GM12878 (cell line): ENCODE data around the gene C17orf58. TPM values are rescaled to one million over a fixed set of nuclear protein-coding genes. Genes with fewer than 3 reads are reported as not detected.

Source experiments
- ATAC-seq: fragments of 200-7000 bp; cut with Tn5 transposase; 3 replicates; pipeline ENCODE4 v1.9.1; 2020; ENCODE audit warnings: mild to moderate bottlenecking, moderate library complexity
- BruUV-seq: library from RNA; stranded (reverse); fragments of 400-500 nt; replicated peaks from 2 replicates; lab custom pipeline; 2021; lab: Mats Ljungman, UMichigan
- CTCF ChIA-PET: fragments of 300-600 bp; sonication (Branson Sonifier 250); formaldehyde crosslinking; extraction: SDS; loops from one replicate; lab custom pipeline; 2021; ENCODE audit warnings: inconsistent platforms; lab: Yijun Ruan, JAX
- POLR2A ChIA-PET: fragments of 350-600 bp; formaldehyde crosslinking; extraction: SDS; loops from one replicate; lab custom pipeline; 2021; ENCODE audit warnings: inconsistent platforms; lab: Charles Lee
- RAD21 ChIA-PET: fragments of 300-600 bp; sonication (Branson Sonifier 250); formaldehyde crosslinking; loops from one replicate; lab custom pipeline; 2023; ENCODE audit warnings: antibody characterized with exemption; ENCODE audit not compliant: unreplicated experiment; lab: Charles Lee
- SMC1A ChIA-PET: fragments of 300-600 bp; sonication (Branson Sonifier 250); formaldehyde crosslinking; loops from one replicate; lab custom pipeline; 2023; ENCODE audit not compliant: unreplicated experiment, uncharacterized antibody; lab: Charles Lee
- DNase-seq: peaks from one replicate; pipeline ENCODE4 v3.0.0-alpha.2; 2011; ENCODE audit warnings: low read depth, low spot score
- FAIRE-seq: peaks from 3 replicates; lab custom pipeline; 2011; peaks lifted over from hg19 to GRCh38; lab: Jason Lieb, UNC
- H2AFZ ChIP-seq: 2 replicates; pipeline ENCODE4 v1.6.0; 2011; ENCODE audit warnings: low read depth, low read length, control low read depth; ENCODE audit not compliant: control insufficient read depth
- H3K27ac ChIP-seq: 2 replicates; pipeline ENCODE4 v1.5.1; 2011; ENCODE audit warnings: control low read depth; ENCODE audit not compliant: control insufficient read depth, insufficient read depth
- H3K27me3 ChIP-seq, 2 experiments: replicated peaks in 1 of 2; 2 replicates each; pipeline versions ENCODE4 v1.6.0 to v1.6.1; 2011; ENCODE audit warnings: low read length in 1 of 2; ENCODE audit not compliant: control insufficient read depth in 2 of 2, insufficient read depth in 2 of 2
- H3K36me3 ChIP-seq, 2 experiments: 2 replicates each; pipeline ENCODE4 v1.5.1; 2011; ENCODE audit warnings: low read length in 1 of 2; ENCODE audit not compliant: control insufficient read depth in 2 of 2, insufficient read depth in 2 of 2
- H3K4me1 ChIP-seq: 2 replicates; pipeline ENCODE4 v1.6.1; 2011; ENCODE audit warnings: mild to moderate bottlenecking, low read length, moderate library complexity, mixed read lengths; ENCODE audit not compliant: control insufficient read depth, insufficient read depth
- H3K4me2 ChIP-seq: 2 replicates; pipeline ENCODE4 v1.6.0; 2011; ENCODE audit warnings: control low read depth; ENCODE audit not compliant: control insufficient read depth, insufficient read depth
- H3K4me3 ChIP-seq: fragments of 200-600 bp; sonication (generic); 2 replicates; pipeline ENCODE4 v1.5.1; 2016
- H3K79me2 ChIP-seq: 2 replicates; pipeline ENCODE4 v1.6.0; 2011; ENCODE audit warnings: low read length; ENCODE audit not compliant: control insufficient read depth, insufficient read depth
- H3K9ac ChIP-seq: 2 replicates; pipeline ENCODE4 v1.8.0; 2011; ENCODE audit warnings: low read length, control low read depth, mixed read lengths; ENCODE audit not compliant: control insufficient read depth, insufficient read depth
- H3K9me3 ChIP-seq: replicated peaks from 3 replicates; pipeline ENCODE4 v1.5.1; 2011; ENCODE audit warnings: mild to moderate bottlenecking, low read length; ENCODE audit not compliant: control insufficient read depth, insufficient read depth
- H4K20me1 ChIP-seq: 2 replicates; pipeline ENCODE4 v1.6.0; 2011; ENCODE audit not compliant: control insufficient read depth, insufficient read depth
- ATF2 ChIP-seq: IDR thresholded peaks from 2 replicates; pipeline ENCODE4 v1.6.1; 2012; ENCODE audit warnings: low read length, inconsistent platforms
- CREB1 ChIP-seq: IDR thresholded peaks from 2 replicates; pipeline ENCODE4 v1.6.1; 2012; ENCODE audit warnings: low read depth, mild to moderate bottlenecking, inconsistent platforms
- CTCF ChIP-seq, 3 experiments: IDR thresholded peaks in 2 of 3; conservative IDR thresholded peaks in 1 of 3; 2 replicates each; pipeline ENCODE4 v1.5.1; 2011; ENCODE audit warnings: low read depth in 3 of 3, low read length in 3 of 3, mild to moderate bottlenecking in 3 of 3, control low read depth in 2 of 3, moderate library complexity in 2 of 3, inconsistent platforms in 1 of 3, mixed read lengths in 1 of 3; ENCODE audit not compliant: control insufficient read depth in 2 of 3, insufficient read depth in 1 of 3; ENCODE audit errors: extremely low read depth in 1 of 3
- HDAC2 ChIP-seq: fragments of 200-600 bp; sonication (generic); IDR thresholded peaks from 2 replicates; pipeline ENCODE4 v1.6.1; 2017
- MEF2A ChIP-seq: IDR thresholded peaks from 2 replicates; pipeline ENCODE4 v1.6.1; 2011; ENCODE audit warnings: low read depth, mild to moderate bottlenecking, low read length, moderate library complexity; ENCODE audit not compliant: insufficient read depth
- RELB ChIP-seq: fragments of 450-650 bp; IDR thresholded peaks from 2 replicates; pipeline ENCODE4 v1.6.1; 2017; ENCODE audit warnings: low read depth, mild to moderate bottlenecking, moderate library complexity
- SKIL ChIP-seq: fragments of 450-650 bp; IDR thresholded peaks from 2 replicates; pipeline ENCODE4 v1.6.1; 2017; ENCODE audit warnings: mild to moderate bottlenecking, low read depth, inconsistent platforms; ENCODE audit not compliant: poor library complexity, severe bottlenecking
- STAT3 ChIP-seq: IDR thresholded peaks from 2 replicates; pipeline ENCODE4 v1.6.1; 2011; ENCODE audit warnings: low read depth, low read length, improper control_type of control experiment
- YY1 ChIP-seq: IDR thresholded peaks from 2 replicates; pipeline ENCODE4 v1.6.1; 2011; ENCODE audit warnings: low read depth, mild to moderate bottlenecking, low read length
- ZBED1 ChIP-seq: IDR thresholded peaks from 2 replicates; pipeline ENCODE4 v1.6.1; 2016; ENCODE audit warnings: borderline replicate concordance
- WGBS: methylation state at CpG from one replicate; pipeline ENCODE4 v1.1.6; 2016; ENCODE audit warnings: low lambda C conversion rate; ENCODE audit not compliant: insufficient replicate concordance, insufficient coverage; ENCODE audit errors: missing lambda C conversion rate; 5-methylcytosine and 5-hydroxymethylcytosine counted together
- in situ Hi-C: fragments of 300-500 bp; cut with MboI; formaldehyde crosslinking; loops from 9 replicates; pipeline ENCODE4 v1.14.3; 2018; ENCODE audit warnings: mixed read lengths
- intact Hi-C: fragments of 100-400 bp; cut with micrococcal nuclease; formaldehyde crosslinking; loops from one replicate; pipeline ENCODE4 v1.14.2; 2022; ENCODE audit not compliant: unreplicated experiment
- polyA plus RNA-seq, 11 experiments: library from polyadenylated mRNA; depleted of rRNA in 4 of 11; unstranded in 6 of 11; stranded (reverse) in 5 of 11; fragments of >200 nt; fragmentation: Nextera tagmentation in 4 of 11; fragmentation: Illumina TruSeq in 1 of 11; extraction: Ambion mirVana in 4 of 11; extraction: Trizol in 1 of 11; gene quantifications; 1 replicate in 1 of 11; 2 replicates in 10 of 11; pipeline versions ENCODE4 v1.2.1 to v1.2.3, GENCODE V29; 2011 to 2016; ENCODE audit warnings: inconsistent platforms in 2 of 11, missing spikeins in 2 of 11, low read depth in 1 of 11
- total RNA-seq, 4 experiments: library from RNA; depleted of rRNA in 3 of 4; stranded (reverse); fragments of >200 nt in 3 of 4; fragmentation: Illumina TruSeq in 1 of 4; extraction: Trizol in 1 of 4; gene quantifications; 2 replicates each; pipeline versions ENCODE4 v1.2.1 to v1.2.3, GENCODE V29; 2013 to 2021
- TF ChIP-seq, protein P1 (sequence below): fragments of 150-350 bp; IDR thresholded peaks from 2 replicates; pipeline ENCODE4 v1.6.1; 2014; ENCODE audit warnings: mild to moderate bottlenecking, low read depth, low read length
- TF ChIP-seq, protein P2 (sequence below): fragments of 450-650 bp; IDR thresholded peaks from 2 replicates; pipeline ENCODE4 v1.6.1; 2017; ENCODE audit warnings: borderline replicate concordance

Gene C17orf58
- total and polyA plus RNA-seq, 10 of the 15 experiments (the other 5 are each of a cell fraction or from before 2014, with no cell fraction given): 3.3 to 12.3 (median 6.2) TPM

DNA sequence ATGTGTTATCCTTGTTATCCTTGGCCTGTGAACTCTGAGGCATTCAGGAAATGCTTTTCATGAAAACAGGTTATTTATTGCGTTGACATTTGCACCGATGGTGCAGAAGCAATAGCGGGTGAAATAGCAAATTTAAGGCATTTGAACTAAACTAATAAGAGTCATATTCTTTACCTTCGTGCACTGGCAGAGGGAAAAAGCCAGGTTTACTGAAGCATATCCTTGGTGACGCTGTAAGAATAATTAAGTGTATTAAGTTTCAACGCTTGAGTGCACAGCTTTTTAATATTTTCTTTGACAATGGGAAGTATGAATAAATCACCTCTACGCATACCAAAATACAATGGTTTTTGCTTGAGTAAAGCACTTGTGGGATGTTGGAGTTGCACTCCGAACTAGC, 25.7 kb upstream of the C17orf58 start:
- intact Hi-C loops: loop anchor here (2.0 kb wide), 1 partner anchor 13 kb away; the partner anchor contains the start of gene KPNA2
- H3K9ac ChIP-seq: no peak overlapping the region
- in situ Hi-C loops: no loop called here
- no peaks in the 10 kb centered on the region for H3K27me3 ChIP-seq
- RAD21 ChIA-PET: no interaction called here
- H3K79me2 ChIP-seq: no peaks in the 10 kb centered on the region
- H3K27ac ChIP-seq: no peak overlapping the region
- no peaks in the 10 kb centered on the region for H3K9me3 ChIP-seq
- H2AFZ ChIP-seq: no peak overlapping the region
- DNase-seq (no peak), FAIRE-seq (no peak), ATAC-seq (no peak)
- H3K4me3 ChIP-seq: no peak overlapping the region
- no peak overlapping the region for H3K4me2 ChIP-seq
- H4K20me1 ChIP-seq: no peaks in the 10 kb centered on the region
- SMC1A ChIA-PET: interaction anchor here (1.3 kb wide), 1 partner anchor 9 kb away, joined by 3 read pairs; no protein-coding TSS in a partner anchor
- no peaks in the 10 kb centered on the region for H3K36me3 ChIP-seq
- BruUV-seq: no TSS peak
- POLR2A ChIA-PET: no interaction called here
- CTCF ChIA-PET: interaction anchor here (1.0 kb wide), 1 partner anchor 23 kb away, joined by 3 read pairs; no protein-coding TSS in a partner anchor
- WGBS: 96% methylated on average over 8 of the region's 8 CpGs
- no peaks in the 10 kb centered on the region for H3K4me1 ChIP-seq
- TF ChIP-seq SKIL (no peak), CREB1 (no peak), STAT3 (no peak), MEF2A (no peak), ATF2 (no peak), CTCF (IDR thresholded peaks at IDR 0.05 in 2 of 3, conservative IDR thresholded peaks at IDR 0.05 in 1 of 3; ENCODE audit: control insufficient read depth in 2 of 3, extremely low read depth in 1 of 3, insufficient read depth in 1 of 3, low read depth in 3 of 3, low read length in 3 of 3) (no peak), RELB (no peak), ZBED1 (no peak), HDAC2 (no peak), YY1 (no peak)
- TF ChIP-seq, protein P1, sequence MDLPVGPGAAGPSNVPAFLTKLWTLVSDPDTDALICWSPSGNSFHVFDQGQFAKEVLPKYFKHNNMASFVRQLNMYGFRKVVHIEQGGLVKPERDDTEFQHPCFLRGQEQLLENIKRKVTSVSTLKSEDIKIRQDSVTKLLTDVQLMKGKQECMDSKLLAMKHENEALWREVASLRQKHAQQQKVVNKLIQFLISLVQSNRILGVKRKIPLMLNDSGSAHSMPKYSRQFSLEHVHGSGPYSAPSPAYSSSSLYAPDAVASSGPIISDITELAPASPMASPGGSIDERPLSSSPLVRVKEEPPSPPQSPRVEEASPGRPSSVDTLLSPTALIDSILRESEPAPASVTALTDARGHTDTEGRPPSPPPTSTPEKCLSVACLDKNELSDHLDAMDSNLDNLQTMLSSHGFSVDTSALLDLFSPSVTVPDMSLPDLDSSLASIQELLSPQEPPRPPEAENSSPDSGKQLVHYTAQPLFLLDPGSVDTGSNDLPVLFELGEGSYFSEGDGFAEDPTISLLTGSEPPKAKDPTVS: no peak
- TF ChIP-seq, protein P2, sequence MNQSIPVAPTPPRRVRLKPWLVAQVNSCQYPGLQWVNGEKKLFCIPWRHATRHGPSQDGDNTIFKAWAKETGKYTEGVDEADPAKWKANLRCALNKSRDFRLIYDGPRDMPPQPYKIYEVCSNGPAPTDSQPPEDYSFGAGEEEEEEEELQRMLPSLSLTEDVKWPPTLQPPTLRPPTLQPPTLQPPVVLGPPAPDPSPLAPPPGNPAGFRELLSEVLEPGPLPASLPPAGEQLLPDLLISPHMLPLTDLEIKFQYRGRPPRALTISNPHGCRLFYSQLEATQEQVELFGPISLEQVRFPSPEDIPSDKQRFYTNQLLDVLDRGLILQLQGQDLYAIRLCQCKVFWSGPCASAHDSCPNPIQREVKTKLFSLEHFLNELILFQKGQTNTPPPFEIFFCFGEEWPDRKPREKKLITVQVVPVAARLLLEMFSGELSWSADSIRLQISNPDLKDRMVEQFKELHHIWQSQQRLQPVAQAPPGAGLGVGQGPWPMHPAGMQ: no peak
